Stimulated activated CD8-positive, alpha-beta memory T cell treated with anti-CD3 and anti-CD28 coated beads, Interleukin-15, amount 100 ng/mL, for 48 hours (primary cell): Measurements from ENCODE around the gene GEMIN4.
"Not testable (repeated sequence)": the region's sequence is repeated elsewhere in the genome, so short reads cannot be mapped to it uniquely, and the experiment has no call there.

Source experiments
- DNase-seq, 2 donors: peaks; one replicate each; pipeline ENCODE4 v3.0.0-alpha.2; 2020; ENCODE audit warnings: low read depth in 2 of 2

GEMIN4 gene

GRCh38 chr17:703081-703875 is 48.8 kb downstream of the GEMIN4 start:
- DNase-seq, result no peak

GRCh38 chr17:700504-701094 is 51.5 kb downstream of the GEMIN4 start:
- no peak for DNase-seq

GRCh38 chr17:699345-699744 is 52.7 kb downstream of the GEMIN4 start:
- DNase-seq, result no peak

GRCh38 chr17:698096-698495 is 54.0 kb downstream of the GEMIN4 start:
- not testable (repeated sequence) for DNase-seq

GRCh38 chr17:697682-698081 is 54.4 kb downstream of the GEMIN4 start:
- DNase-seq, result no peak

- DNase-seq, result no peak
Observed at GRCh38 chr17:696369-696768, 55.7 kb downstream of the GEMIN4 start.
